ENCODE results near the gene KDM6A. TPM values are rescaled to one million over a fixed set of nuclear protein-coding genes. Genes with fewer than 3 reads are reported as not detected.

The KDM6A gene
- 11.1 and 14.4 TPM in 2 replicates for total RNA-seq

GRCh38 chrX:44872821-44873414 is at the start of gene KDM6A:
Gene KDM6A (plus strand): TSS chrX:44873188. CDS start chrX:44873552, 364 bp downstream.

GRCh38 chrX:44843753-44844152 is 29.2 kb upstream of the KDM6A start, which contains the start of gene DUSP21:
Gene DUSP21 (plus strand): TSS chrX:44844021. CDS start chrX:44844133, 112 bp downstream.

Other genes with a start within 250 kb of the KDM6A start
- gene DUSP21, start 29.2 kb upstream of the KDM6A start, total RNA-seq = not detected in 2 replicates

Measured in regular cardiac myocyte (primary cell).